PFSK-1 (cell line): ENCODE results near the gene C5orf58.

Experiments used
- FOXP2 ChIP-seq: optimal IDR thresholded peaks from 2 replicates; pipeline ENCODE3; 2011; ENCODE audit warnings: borderline replicate concordance, control low read depth, inconsistent platforms; ENCODE audit not compliant: insufficient read depth; ENCODE audit errors: extremely low read length, extremely low read depth
- POLR2AphosphoS5 ChIP-seq: IDR thresholded peaks from 2 replicates; pipeline ENCODE4 v1.6.1; 2012; ENCODE audit warnings: low read depth, mild to moderate bottlenecking, control low read depth, low read length, moderate library complexity
- REST ChIP-seq, 2 experiments: IDR thresholded peaks; 2 replicates each; pipeline versions ENCODE4 v1.6.1 to v1.8.0; 2011 to 2012; ENCODE audit warnings: low read depth in 2 of 2, low read length in 2 of 2, control low read depth in 1 of 2, inconsistent platforms in 1 of 2, mild to moderate bottlenecking in 1 of 2, moderate library complexity in 1 of 2; ENCODE audit not compliant: insufficient read depth in 1 of 2
- SIN3A ChIP-seq: IDR thresholded peaks from 2 replicates; pipeline ENCODE4 v1.6.1; 2012; ENCODE audit warnings: mild to moderate bottlenecking, low read length, moderate library complexity, borderline replicate concordance; ENCODE audit not compliant: insufficient read depth
- TAF1 ChIP-seq: IDR thresholded peaks from 2 replicates; pipeline ENCODE4 v1.6.1; 2012; ENCODE audit warnings: low read length, control low read depth, borderline replicate concordance; ENCODE audit not compliant: insufficient read depth

C5orf58 gene

GRCh38 chr5:170289764-170290163 lies 57.0 kb downstream of the C5orf58 start:
- TF ChIP-seq TAF1 (no peak), POLR2AphosphoS5 (no peak), SIN3A (no peak)

GRCh38 chr5:170290498-170290897 lies 57.7 kb downstream of the C5orf58 start:
- TF ChIP-seq SIN3A: no peak
- TF ChIP-seq POLR2AphosphoS5: no peak
- no peak for TF ChIP-seq TAF1
- TF ChIP-seq REST (IDR thresholded peaks at IDR 0.05; ENCODE audit: insufficient read depth in 1 of 2, low read depth in 2 of 2, low read length in 2 of 2): no peak
- TF ChIP-seq FOXP2: no peak

- no peak for TF ChIP-seq POLR2AphosphoS5
These were observed 59.7 kb downstream of the C5orf58 start for GRCh38 chr5:170292179-170293104.

GRCh38 chr5:170293273-170293672 lies 60.5 kb downstream of the C5orf58 start:
- TF ChIP-seq POLR2AphosphoS5 (no peak), TAF1 (no peak), FOXP2 (no peak), REST (IDR thresholded peaks at IDR 0.05; ENCODE audit: insufficient read depth in 1 of 2, low read depth in 2 of 2, low read length in 2 of 2) (no peak), SIN3A (no peak)

- TF ChIP-seq FOXP2 (no peak), POLR2AphosphoS5 (no peak), REST (IDR thresholded peaks at IDR 0.05; ENCODE audit: insufficient read depth in 1 of 2, low read depth in 2 of 2, low read length in 2 of 2) (no peak), SIN3A (no peak), TAF1 (no peak)
These were observed 61.3 kb downstream of the C5orf58 start for GRCh38 chr5:170294057-170294456.

- TF ChIP-seq TAF1: no peak
- TF ChIP-seq FOXP2: no peak
- TF ChIP-seq POLR2AphosphoS5: no peak
- TF ChIP-seq REST (IDR thresholded peaks at IDR 0.05; ENCODE audit: insufficient read depth in 1 of 2, low read depth in 2 of 2, low read length in 2 of 2): no peak
- TF ChIP-seq SIN3A: no peak
These were observed 61.8 kb downstream of the C5orf58 start for GRCh38 chr5:170294556-170294955.
